LNCaP clone FGC (cell line): ENCODE results near the gene LRRTM4.

Experiments used
- DNase-seq: peaks from one replicate; pipeline ENCODE4 v3.0.0-alpha.2; 2011; ENCODE audit warnings: low read depth
- H3K4me3 ChIP-seq: 2 replicates; pipeline ENCODE4 v1.5.1; 2011; ENCODE audit warnings: mild to moderate bottlenecking, low read depth, low read length, control low read depth
- TF ChIP-seq, protein P1 (sequence below): IDR thresholded peaks from 2 replicates; pipeline ENCODE4 v1.5.1; 2012; ENCODE audit warnings: mild to moderate bottlenecking; ENCODE audit not compliant: control insufficient read depth, insufficient read depth; ENCODE audit errors: extremely low read depth

The LRRTM4 gene

GRCh38 chr2:76977846-76978727 is 544.1 kb downstream of the LRRTM4 start:
- no peak for DNase-seq
- H3K4me3 ChIP-seq, result no peak overlapping the region
- TF ChIP-seq, protein P1, sequence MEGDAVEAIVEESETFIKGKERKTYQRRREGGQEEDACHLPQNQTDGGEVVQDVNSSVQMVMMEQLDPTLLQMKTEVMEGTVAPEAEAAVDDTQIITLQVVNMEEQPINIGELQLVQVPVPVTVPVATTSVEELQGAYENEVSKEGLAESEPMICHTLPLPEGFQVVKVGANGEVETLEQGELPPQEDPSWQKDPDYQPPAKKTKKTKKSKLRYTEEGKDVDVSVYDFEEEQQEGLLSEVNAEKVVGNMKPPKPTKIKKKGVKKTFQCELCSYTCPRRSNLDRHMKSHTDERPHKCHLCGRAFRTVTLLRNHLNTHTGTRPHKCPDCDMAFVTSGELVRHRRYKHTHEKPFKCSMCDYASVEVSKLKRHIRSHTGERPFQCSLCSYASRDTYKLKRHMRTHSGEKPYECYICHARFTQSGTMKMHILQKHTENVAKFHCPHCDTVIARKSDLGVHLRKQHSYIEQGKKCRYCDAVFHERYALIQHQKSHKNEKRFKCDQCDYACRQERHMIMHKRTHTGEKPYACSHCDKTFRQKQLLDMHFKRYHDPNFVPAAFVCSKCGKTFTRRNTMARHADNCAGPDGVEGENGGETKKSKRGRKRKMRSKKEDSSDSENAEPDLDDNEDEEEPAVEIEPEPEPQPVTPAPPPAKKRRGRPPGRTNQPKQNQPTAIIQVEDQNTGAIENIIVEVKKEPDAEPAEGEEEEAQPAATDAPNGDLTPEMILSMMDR, result no peak

- no peak overlapping the region for H3K4me3 ChIP-seq
- no peak for DNase-seq
- TF ChIP-seq, protein P1, result no peak
These were observed 546.4 kb downstream of the LRRTM4 start for GRCh38 chr2:76975752-76976151.

DNA sequence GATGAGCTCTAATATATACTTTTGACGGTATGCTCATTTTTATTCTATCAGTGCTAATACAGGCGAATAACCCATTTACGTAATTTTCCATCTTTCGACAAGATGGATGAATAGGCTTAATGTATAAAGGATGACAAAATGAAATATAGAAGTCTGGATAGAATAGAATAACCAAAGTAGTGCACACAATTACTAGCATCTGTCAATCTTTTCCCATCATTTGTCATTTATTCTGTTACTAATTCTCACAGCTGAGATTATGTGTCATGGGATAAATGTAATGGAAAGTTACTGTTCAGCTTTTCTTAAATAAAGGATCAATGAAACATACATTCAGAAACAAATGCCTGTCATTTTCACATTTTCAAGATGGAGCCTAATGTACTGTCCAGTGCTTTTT is 548.6 kb downstream of the LRRTM4 start:
- no peak for DNase-seq
- no peak overlapping the region for H3K4me3 ChIP-seq
- TF ChIP-seq, protein P1, result no peak

- TF ChIP-seq, protein P1, result no peak
- no peak for DNase-seq
- no peak overlapping the region for H3K4me3 ChIP-seq
These were observed 556.4 kb downstream of the LRRTM4 start for GRCh38 chr2:76965772-76966171.

DNA sequence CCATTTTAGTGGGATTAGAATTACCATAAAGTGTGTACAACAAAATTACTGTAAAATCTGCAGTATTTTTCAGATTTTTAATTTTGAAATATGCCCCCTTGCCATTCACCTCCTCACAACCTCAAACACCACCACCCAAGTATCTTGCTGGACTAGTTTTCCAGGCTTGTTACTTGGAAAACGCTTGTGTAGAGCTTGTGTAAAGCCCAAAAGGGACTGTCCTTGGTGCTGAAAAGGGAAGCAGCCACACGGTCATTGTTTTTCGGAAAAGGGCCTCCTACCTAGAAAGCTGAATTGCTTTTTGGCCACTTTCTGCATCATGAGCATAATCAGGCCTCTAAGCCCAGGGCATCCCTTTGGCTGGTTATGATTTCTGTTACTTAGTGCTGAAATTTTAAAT is 563.4 kb downstream of the LRRTM4 start:
- DNase-seq, result peak; percentile 53
- H3K4me3 ChIP-seq, result no peak overlapping the region
- TF ChIP-seq, protein P1, result no peak

- TF ChIP-seq, protein P1, result peak; percentile 75
- peak; percentile 43 for DNase-seq
- no peak overlapping the region for H3K4me3 ChIP-seq
These were observed 568.3 kb downstream of the LRRTM4 start for GRCh38 chr2:76953733-76954347.
